DND-41 (cell line): ENCODE measurements around the gene S1PR4.

ENCODE experiments used
- EZH2 ChIP-seq: IDR thresholded peaks from 3 replicates; pipeline ENCODE4 v1.6.1; 2012; ENCODE audit warnings: borderline replicate concordance, low read depth, mild to moderate bottlenecking, moderate library complexity, low read length, inconsistent platforms; ENCODE audit not compliant: severe bottlenecking
- TF ChIP-seq, protein P1 (sequence below): IDR thresholded peaks from 2 replicates; pipeline ENCODE4 v1.5.1; 2012; ENCODE audit warnings: borderline replicate concordance, low read length, moderate library complexity, mild to moderate bottlenecking; ENCODE audit not compliant: poor library complexity, severe bottlenecking; ENCODE audit errors: extremely low read depth

DNA sequence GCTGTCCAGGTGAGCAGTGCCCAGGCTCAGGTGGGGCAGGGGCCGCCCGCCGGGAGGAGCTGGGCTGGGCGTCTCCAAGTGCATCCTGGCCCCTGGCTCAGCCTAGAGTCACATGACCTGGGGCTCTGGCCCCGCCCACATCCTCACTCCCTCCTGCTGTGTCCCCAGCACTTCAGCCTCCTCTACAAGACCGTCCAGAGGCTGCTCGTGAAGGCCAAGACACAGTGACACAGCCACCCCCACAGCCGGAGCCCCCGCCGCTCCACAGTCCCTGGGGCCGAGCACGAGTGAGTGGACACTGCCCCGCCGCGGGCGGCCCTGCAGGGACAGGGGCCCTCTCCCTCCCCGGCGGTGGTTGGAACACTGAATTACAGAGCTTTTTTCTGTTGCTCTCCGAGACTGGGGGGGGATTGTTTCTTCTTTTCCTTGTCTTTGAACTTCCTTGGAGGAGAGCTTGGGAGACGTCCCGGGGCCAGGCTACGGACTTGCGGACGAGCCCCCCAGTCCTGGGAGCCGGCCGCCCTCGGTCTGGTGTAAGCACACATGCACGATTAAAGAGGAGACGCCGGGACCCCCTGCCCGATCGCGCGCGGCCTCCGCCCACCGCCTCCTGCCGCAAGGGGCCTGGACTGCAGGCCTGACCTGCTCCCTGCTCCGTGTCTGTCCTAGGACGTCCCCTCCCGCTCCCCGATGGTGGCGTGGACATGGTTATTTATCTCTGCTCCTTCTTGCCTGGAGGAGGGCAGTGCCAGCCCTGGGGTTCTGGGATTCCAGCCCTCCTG lies 29.1 kb downstream of the S1PR4 start:
- TF ChIP-seq, protein P1, sequence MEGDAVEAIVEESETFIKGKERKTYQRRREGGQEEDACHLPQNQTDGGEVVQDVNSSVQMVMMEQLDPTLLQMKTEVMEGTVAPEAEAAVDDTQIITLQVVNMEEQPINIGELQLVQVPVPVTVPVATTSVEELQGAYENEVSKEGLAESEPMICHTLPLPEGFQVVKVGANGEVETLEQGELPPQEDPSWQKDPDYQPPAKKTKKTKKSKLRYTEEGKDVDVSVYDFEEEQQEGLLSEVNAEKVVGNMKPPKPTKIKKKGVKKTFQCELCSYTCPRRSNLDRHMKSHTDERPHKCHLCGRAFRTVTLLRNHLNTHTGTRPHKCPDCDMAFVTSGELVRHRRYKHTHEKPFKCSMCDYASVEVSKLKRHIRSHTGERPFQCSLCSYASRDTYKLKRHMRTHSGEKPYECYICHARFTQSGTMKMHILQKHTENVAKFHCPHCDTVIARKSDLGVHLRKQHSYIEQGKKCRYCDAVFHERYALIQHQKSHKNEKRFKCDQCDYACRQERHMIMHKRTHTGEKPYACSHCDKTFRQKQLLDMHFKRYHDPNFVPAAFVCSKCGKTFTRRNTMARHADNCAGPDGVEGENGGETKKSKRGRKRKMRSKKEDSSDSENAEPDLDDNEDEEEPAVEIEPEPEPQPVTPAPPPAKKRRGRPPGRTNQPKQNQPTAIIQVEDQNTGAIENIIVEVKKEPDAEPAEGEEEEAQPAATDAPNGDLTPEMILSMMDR, result no peak
- TF ChIP-seq EZH2, result no peak
